ENCODE measurements around the gene SCFD2. TPM values are rescaled to one million over a fixed set of nuclear protein-coding genes. Genes with fewer than 3 reads are reported as not detected.

Gene SCFD2
- total RNA-seq, 4 donors from 2014 or later = 14.3 to 37.8 (median 27.7) TPM

GRCh38 chr4:53168228-53168627 is 197.6 kb downstream of the SCFD2 start:
- no peak for DNase-seq

GRCh38 chr4:53162969-53163368 is 202.9 kb downstream of the SCFD2 start:
- 67 to 85% methylated on average over 2 of the region's 2 CpGs for WGBS, 2 donors
- no peak for TF ChIP-seq POLR2A (IDR thresholded peaks at IDR 0.05)
- TF ChIP-seq, protein P1, sequence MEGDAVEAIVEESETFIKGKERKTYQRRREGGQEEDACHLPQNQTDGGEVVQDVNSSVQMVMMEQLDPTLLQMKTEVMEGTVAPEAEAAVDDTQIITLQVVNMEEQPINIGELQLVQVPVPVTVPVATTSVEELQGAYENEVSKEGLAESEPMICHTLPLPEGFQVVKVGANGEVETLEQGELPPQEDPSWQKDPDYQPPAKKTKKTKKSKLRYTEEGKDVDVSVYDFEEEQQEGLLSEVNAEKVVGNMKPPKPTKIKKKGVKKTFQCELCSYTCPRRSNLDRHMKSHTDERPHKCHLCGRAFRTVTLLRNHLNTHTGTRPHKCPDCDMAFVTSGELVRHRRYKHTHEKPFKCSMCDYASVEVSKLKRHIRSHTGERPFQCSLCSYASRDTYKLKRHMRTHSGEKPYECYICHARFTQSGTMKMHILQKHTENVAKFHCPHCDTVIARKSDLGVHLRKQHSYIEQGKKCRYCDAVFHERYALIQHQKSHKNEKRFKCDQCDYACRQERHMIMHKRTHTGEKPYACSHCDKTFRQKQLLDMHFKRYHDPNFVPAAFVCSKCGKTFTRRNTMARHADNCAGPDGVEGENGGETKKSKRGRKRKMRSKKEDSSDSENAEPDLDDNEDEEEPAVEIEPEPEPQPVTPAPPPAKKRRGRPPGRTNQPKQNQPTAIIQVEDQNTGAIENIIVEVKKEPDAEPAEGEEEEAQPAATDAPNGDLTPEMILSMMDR (IDR thresholded peaks at IDR 0.05) = no peak
- H3K27me3 ChIP-seq = no peaks in the 10 kb centered on the region

More at GRCh38 chr4:53168228-53168627, 197.6 kb downstream of the SCFD2 start:
- Histone ChIP-seq H3K4me1 (no peaks in the 10 kb centered on the region), H3K27me3 (no peaks in the 10 kb centered on the region), H3K27ac (no peak overlapping the region), H3K36me3 (no peaks in the 10 kb centered on the region), H3K4me3 (no peak overlapping the region), H3K9me3 (no peaks in the 10 kb centered on the region)
- intact Hi-C loops (cut with DNase I) = no loop called here
- WGBS, 2 donors = 88 to 89% methylated on average over 1 of the region's 1 CpG
- no peak for TF ChIP-seq POLR2A (IDR thresholded peaks at IDR 0.05)
- TF ChIP-seq, protein P1 (IDR thresholded peaks at IDR 0.05) = no peak

DNA sequence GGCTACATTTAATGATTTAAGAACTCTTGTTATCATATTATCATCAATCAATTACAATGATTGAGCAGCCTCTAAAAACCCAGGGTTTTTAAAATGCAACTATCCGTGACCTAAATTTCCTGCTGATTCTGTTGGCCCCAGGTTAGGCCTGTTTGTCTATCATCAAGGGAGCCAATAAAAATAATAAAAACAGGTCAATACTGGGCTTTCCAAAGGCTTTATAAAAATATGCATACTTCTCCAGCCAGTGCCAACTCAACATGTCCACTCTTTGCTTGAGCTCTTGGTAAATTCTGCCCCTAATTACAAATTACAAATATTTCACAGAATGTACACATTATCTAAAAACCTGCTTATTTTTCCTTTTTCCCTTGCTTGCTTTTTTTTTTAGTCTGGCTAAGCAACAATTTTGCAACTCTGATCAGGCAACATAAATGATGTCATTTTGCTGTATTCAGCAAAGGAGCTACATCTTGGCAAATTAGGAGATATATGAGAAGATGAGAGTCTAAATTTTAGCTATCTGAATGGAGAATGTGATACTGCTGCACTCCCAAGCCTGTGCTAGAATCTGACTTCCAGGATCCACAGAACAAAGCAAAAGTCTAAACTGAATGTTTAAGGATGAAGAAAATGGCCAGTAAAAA is 204.0 kb downstream of the SCFD2 start:
- H3K27me3 ChIP-seq = no peaks in the 10 kb centered on the region
- DNase-seq = no peak
- TF ChIP-seq, protein P1 (IDR thresholded peaks at IDR 0.05) = no peak
- TF ChIP-seq POLR2A (IDR thresholded peaks at IDR 0.05) = no peak
- no peak overlapping the region for H3K27ac ChIP-seq
- intact Hi-C loops (cut with DNase I) = no loop called here
- H3K4me3 ChIP-seq = no peak overlapping the region
- H3K36me3 ChIP-seq = no peaks in the 10 kb centered on the region
- WGBS, 2 donors = 72 to 79% methylated on average over 1 of the region's 1 CpG
- H3K9me3 ChIP-seq = no peaks in the 10 kb centered on the region
- no peaks in the 10 kb centered on the region for H3K4me1 ChIP-seq

More at GRCh38 chr4:53162969-53163368, 202.9 kb downstream of the SCFD2 start:
- no peak for DNase-seq
- Histone ChIP-seq H3K4me3 (no peak overlapping the region), H3K36me3 (no peaks in the 10 kb centered on the region), H3K27ac (no peak overlapping the region), H3K4me1 (no peaks in the 10 kb centered on the region), H3K9me3 (no peaks in the 10 kb centered on the region)
- intact Hi-C loops (cut with DNase I) = no loop called here

- H3K4me1 ChIP-seq = no peaks in the 10 kb centered on the region
- H3K27ac ChIP-seq = no peak overlapping the region
- H3K36me3 ChIP-seq = no peaks in the 10 kb centered on the region
- DNase-seq = no peak
- 70 to 82% methylated on average over 5 of the region's 5 CpGs for WGBS, 2 donors
- H3K27me3 ChIP-seq = no peaks in the 10 kb centered on the region
- H3K4me3 ChIP-seq = no peak overlapping the region
- intact Hi-C loops (cut with DNase I) = no loop called here
- H3K9me3 ChIP-seq = no peaks in the 10 kb centered on the region
- TF ChIP-seq, protein P1 (IDR thresholded peaks at IDR 0.05) = no peak
- no peak for TF ChIP-seq POLR2A (IDR thresholded peaks at IDR 0.05)
Measured at GRCh38 chr4:53161051-53161786, 204.6 kb downstream of the SCFD2 start.

DNA sequence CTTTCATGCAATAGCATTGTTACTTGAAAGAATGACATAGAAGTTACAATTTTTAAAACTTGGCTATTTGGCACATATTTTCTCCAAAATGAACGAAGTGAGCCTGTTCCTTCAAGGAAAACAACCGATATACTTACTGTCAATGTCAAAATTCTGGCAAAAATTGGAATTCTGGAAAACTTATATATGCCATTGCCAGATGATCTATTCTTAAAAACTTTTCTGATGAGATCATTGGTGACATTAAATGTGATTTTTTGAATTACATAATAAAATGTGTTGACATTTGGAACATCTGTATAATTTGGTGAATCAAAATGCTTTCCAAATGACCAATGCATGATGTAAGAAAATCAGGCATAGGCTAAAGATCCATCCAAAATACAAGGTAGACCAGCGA is 209.0 kb downstream of the SCFD2 start:
- Histone ChIP-seq H3K36me3 (no peaks in the 10 kb centered on the region), H3K27ac (no peak overlapping the region), H3K9me3 (no peaks in the 10 kb centered on the region), H3K4me1 (no peaks in the 10 kb centered on the region), H3K4me3 (no peak overlapping the region), H3K27me3 (no peaks in the 10 kb centered on the region)
- intact Hi-C loops (cut with DNase I) = no loop called here
- TF ChIP-seq POLR2A (IDR thresholded peaks at IDR 0.05) = no peak
- TF ChIP-seq, protein P1 (IDR thresholded peaks at IDR 0.05) = no peak
- no peak for DNase-seq
- 81 to 89% methylated on average over 3 of the region's 3 CpGs for WGBS, 2 donors
